Colon (tissue), 2 donors: Measurements from ENCODE around the gene PDE9A.
A peak's percentile ranks its signal among the peaks of the same experiment; 100 is the strongest.
"Not testable (repeated sequence)": the region's sequence is repeated elsewhere in the genome, so short reads cannot be mapped to it uniquely, and the experiment has no call there.

ENCODE experiments used
- FAIRE-seq: peaks from 2 replicates; lab custom pipeline; 2012; peaks lifted over from hg19 to GRCh38; lab: Jason Lieb, UNC
- donor health status: control.
- donor health status: control.

Gene PDE9A

GRCh38 chr21:42715427-42715826 is 62.0 kb downstream of the PDE9A start:
- not testable (repeated sequence) for FAIRE-seq

- FAIRE-seq, result no peak
Observed at GRCh38 chr21:42716074-42716473, 62.7 kb downstream of the PDE9A start.

- FAIRE-seq, result not testable (repeated sequence)
Observed at GRCh38 chr21:42720484-42720883, 67.1 kb downstream of the PDE9A start.

- FAIRE-seq, result peak; percentile 60
Observed at GRCh38 chr21:42721341-42721824, 68.0 kb downstream of the PDE9A start.

GRCh38 chr21:42722153-42722552 is 68.7 kb downstream of the PDE9A start:
- no peak for FAIRE-seq

GRCh38 chr21:42722808-42723473 is 69.5 kb downstream of the PDE9A start:
- FAIRE-seq, result no peak

GRCh38 chr21:42724226-42724920 is 71.0 kb downstream of the PDE9A start:
- no peak for FAIRE-seq

- no peak for FAIRE-seq
Observed at GRCh38 chr21:42725416-42725930, 72.1 kb downstream of the PDE9A start.

- no peak for FAIRE-seq
Observed at GRCh38 chr21:42731264-42732032, 78.0 kb downstream of the PDE9A start.

- no peak for FAIRE-seq
Observed at GRCh38 chr21:42732033-42732410, 78.6 kb downstream of the PDE9A start.

- FAIRE-seq, result no peak
Observed at GRCh38 chr21:42733037-42733627, 79.7 kb downstream of the PDE9A start.

GRCh38 chr21:42733874-42734273 is 80.5 kb downstream of the PDE9A start:
- FAIRE-seq, result no peak

GRCh38 chr21:42734323-42734971 is 81.0 kb downstream of the PDE9A start:
- no peak for FAIRE-seq

GRCh38 chr21:42735061-42735460 is 81.6 kb downstream of the PDE9A start:
- no peak for FAIRE-seq

GRCh38 chr21:42735944-42736343 is 82.5 kb downstream of the PDE9A start:
- FAIRE-seq, result no peak

GRCh38 chr21:42736646-42737350 is 83.4 kb downstream of the PDE9A start:
- FAIRE-seq, result no peak

- no peak for FAIRE-seq
Observed at GRCh38 chr21:42737951-42738590, 84.7 kb downstream of the PDE9A start.

GRCh38 chr21:42739061-42739931 is 85.9 kb downstream of the PDE9A start:
- FAIRE-seq, result no peak

- no peak for FAIRE-seq
Observed at GRCh38 chr21:42740405-42740909, 87.0 kb downstream of the PDE9A start.
